Gastroesophageal sphincter (tissue), 4 donors: Measurements from ENCODE around the gene CYREN. TPM values are rescaled to one million over a fixed set of nuclear protein-coding genes. Genes with fewer than 3 reads are reported as not detected.

Experiments used
- ATAC-seq: fragments of 150-250 bp; one replicate; pipeline ENCODE4 v1.9.1; 2016; ENCODE audit warnings: mild to moderate bottlenecking, moderate library complexity
- H3K27ac ChIP-seq, 4 donors: fragments of 200-600 bp; sonication (generic) in 3 of 4; 1 replicate in 3 of 4; 2 replicates in 1 of 4; pipeline ENCODE4 v1.5.1; 2016 to 2019
- H3K27me3 ChIP-seq: fragments of 200-600 bp; sonication (generic); one replicate; pipeline ENCODE4 v1.5.1; 2019
- H3K36me3 ChIP-seq, 2 donors: fragments of 200-600 bp; sonication (generic); one replicate each; pipeline ENCODE4 v1.5.1; 2019; ENCODE audit warnings: control low read depth in 1 of 2
- H3K4me1 ChIP-seq, 3 donors: fragments of 200-600 bp; sonication (generic); 1 replicate in 2 of 3; 2 replicates in 1 of 3; pipeline ENCODE4 v1.5.1; 2016 to 2019; ENCODE audit warnings: control low read depth in 2 of 3
- H3K4me3 ChIP-seq, 2 donors: fragments of 200-600 bp; sonication (generic); one replicate each; pipeline ENCODE4 v1.5.1; 2019; ENCODE audit warnings: mild to moderate bottlenecking in 1 of 2, moderate library complexity in 1 of 2
- H3K9me3 ChIP-seq, 3 donors: fragments of 200-600 bp; sonication (generic); one replicate each; pipeline ENCODE4 v1.5.1; 2017 to 2019; ENCODE audit warnings: control low read depth in 2 of 3
- EP300 ChIP-seq: sonication (generic); formaldehyde crosslinking; IDR thresholded peaks from one replicate; pipeline ENCODE4 v1.6.1; 2017; ENCODE audit warnings: antibody characterized with exemption, mild to moderate bottlenecking
- POLR2A ChIP-seq, 2 donors: fragments of 450-650 bp; IDR thresholded peaks; one replicate each; pipeline ENCODE4 v1.6.1; 2017; ENCODE audit warnings: antibody characterized with exemption in 2 of 2, mild to moderate bottlenecking in 2 of 2, moderate library complexity in 1 of 2
- POLR2AphosphoS5 ChIP-seq: sonication (generic); formaldehyde crosslinking; IDR thresholded peaks from one replicate; pipeline ENCODE4 v1.6.1; 2017; ENCODE audit warnings: antibody characterized with exemption
- WGBS, 2 donors: methylation state at CpG; one replicate each; pipeline ENCODE4 v1.1.5; 2018; ENCODE audit warnings: low coverage in 1 of 2; 5-methylcytosine and 5-hydroxymethylcytosine counted together
- total RNA-seq, 4 donors: library from RNA; depleted of rRNA; stranded (reverse); fragments of >200 nt; gene quantifications; one replicate each; pipeline ENCODE4 v1.1.0, GENCODE V29; 2016
- TF ChIP-seq, protein P1 (sequence below), 4 experiments: fragments of 200-600 bp in 2 of 4; fragments of 450-650 bp in 2 of 4; sonication (generic) in 1 of 4; IDR thresholded peaks; one replicate each; pipeline ENCODE4 v1.5.1; 2017 to 2019; ENCODE audit warnings: antibody characterized with exemption in 4 of 4, mild to moderate bottlenecking in 2 of 4, moderate library complexity in 2 of 4

The CYREN gene
- total RNA-seq, 4 donors from 2014 or later = 37.0 to 60.3 (median 49.7) TPM

GRCh38 chr7:135183478-135183877 is 13.0 kb upstream of the CYREN start:
- Histone ChIP-seq H3K36me3 (peaks cover 0 to 85% of the 10 kb centered on the region in 2 donors), H3K27me3 (no peaks in the 10 kb centered on the region), H3K9me3 (peaks cover 0 to 46% (median 0%) of the 10 kb centered on the region in 3 donors), H3K27ac (no peak overlapping the region), H3K4me3 (no peak overlapping the region), H3K4me1 (no peaks in the 10 kb centered on the region)
- TF ChIP-seq, protein P1, sequence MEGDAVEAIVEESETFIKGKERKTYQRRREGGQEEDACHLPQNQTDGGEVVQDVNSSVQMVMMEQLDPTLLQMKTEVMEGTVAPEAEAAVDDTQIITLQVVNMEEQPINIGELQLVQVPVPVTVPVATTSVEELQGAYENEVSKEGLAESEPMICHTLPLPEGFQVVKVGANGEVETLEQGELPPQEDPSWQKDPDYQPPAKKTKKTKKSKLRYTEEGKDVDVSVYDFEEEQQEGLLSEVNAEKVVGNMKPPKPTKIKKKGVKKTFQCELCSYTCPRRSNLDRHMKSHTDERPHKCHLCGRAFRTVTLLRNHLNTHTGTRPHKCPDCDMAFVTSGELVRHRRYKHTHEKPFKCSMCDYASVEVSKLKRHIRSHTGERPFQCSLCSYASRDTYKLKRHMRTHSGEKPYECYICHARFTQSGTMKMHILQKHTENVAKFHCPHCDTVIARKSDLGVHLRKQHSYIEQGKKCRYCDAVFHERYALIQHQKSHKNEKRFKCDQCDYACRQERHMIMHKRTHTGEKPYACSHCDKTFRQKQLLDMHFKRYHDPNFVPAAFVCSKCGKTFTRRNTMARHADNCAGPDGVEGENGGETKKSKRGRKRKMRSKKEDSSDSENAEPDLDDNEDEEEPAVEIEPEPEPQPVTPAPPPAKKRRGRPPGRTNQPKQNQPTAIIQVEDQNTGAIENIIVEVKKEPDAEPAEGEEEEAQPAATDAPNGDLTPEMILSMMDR (IDR thresholded peaks at IDR 0.05) = no peak
- TF ChIP-seq POLR2AphosphoS5 (no peak), EP300 (no peak)
- no peak for ATAC-seq
- 94 to 98% methylated on average over 5 to 6 of the region's 7 CpGs for WGBS, 2 donors

DNA sequence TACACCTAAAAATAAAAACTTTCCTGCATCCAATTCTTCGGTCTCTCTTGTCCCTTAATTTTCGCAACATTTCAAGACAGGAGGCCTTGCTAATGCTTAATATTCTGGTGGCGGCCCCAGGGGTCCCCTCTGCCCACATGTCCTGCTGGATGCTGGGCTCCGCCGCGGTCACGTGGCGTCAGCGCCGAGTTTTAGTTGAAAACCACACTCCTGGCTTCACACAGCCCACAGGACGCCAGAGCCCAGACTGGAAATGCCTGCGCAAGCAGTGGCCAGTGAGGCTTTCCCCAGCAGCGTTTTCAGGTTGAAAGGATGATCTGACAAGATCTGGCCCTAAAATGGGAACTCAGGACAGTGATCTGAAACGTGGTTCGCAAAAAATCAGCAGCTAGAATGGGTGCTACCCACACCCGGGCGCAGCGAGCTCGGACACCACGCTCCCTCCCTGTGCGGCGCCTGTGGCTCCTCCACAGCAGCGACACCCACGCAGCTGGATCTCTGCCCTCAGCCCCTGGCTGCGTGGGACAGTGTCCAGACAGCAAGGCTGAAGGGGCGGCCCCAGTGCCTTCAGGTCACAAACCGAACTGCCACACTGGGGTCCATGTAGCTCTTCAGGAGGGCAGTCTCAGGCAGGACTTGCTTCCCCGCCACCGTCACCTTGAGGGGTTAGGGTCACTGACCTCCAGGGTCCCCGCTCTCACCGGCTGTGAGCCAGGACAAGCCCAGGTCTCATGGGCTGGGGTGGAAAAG is 11.6 kb upstream of the CYREN start:
- Histone ChIP-seq H3K36me3 (peaks cover 0 to 77% of the 10 kb centered on the region in 2 donors), H3K4me3 (no peak overlapping the region), H3K9me3 (peaks cover 0 to 46% (median 0%) of the 10 kb centered on the region in 3 donors), H3K4me1 (no peaks in the 10 kb centered on the region), H3K27me3 (no peaks in the 10 kb centered on the region), H3K27ac (no peak overlapping the region)
- 88 to 98% methylated on average over 5 to 6 of the region's 31 CpGs for WGBS, 2 donors
- TF ChIP-seq POLR2AphosphoS5 (no peak), POLR2A (IDR thresholded peaks at IDR 0.05) (no peak), EP300 (no peak)
- TF ChIP-seq, protein P1 (IDR thresholded peaks at IDR 0.05) = no peak
- no peak for ATAC-seq

GRCh38 chr7:135181261-135181928 is 10.9 kb upstream of the CYREN start:
- no peak overlapping the region for H3K4me3 ChIP-seq
- H3K27me3 ChIP-seq = no peaks in the 10 kb centered on the region
- ATAC-seq = no peak
- no peak overlapping the region for H3K27ac ChIP-seq
- peaks cover 0 to 70% of the 10 kb centered on the region in 2 donors for H3K36me3 ChIP-seq
- no peaks in the 10 kb centered on the region for H3K4me1 ChIP-seq
- TF ChIP-seq, protein P1 (IDR thresholded peaks at IDR 0.05) = no peak
- TF ChIP-seq POLR2A (IDR thresholded peaks at IDR 0.05) = no peak
- H3K9me3 ChIP-seq = peaks cover 0 to 46% (median 0%) of the 10 kb centered on the region in 3 donors
- WGBS, 2 donors = 75 to 86% methylated on average over 3 of the region's 3 CpGs

- WGBS, 2 donors = 94 to 100% methylated on average over 1 to 3 of the region's 5 CpGs
- peaks cover 0 to 57% of the 10 kb centered on the region in 2 donors for H3K36me3 ChIP-seq
- H3K4me1 ChIP-seq = no peaks in the 10 kb centered on the region
- ATAC-seq = no peak
- peaks cover 0 to 46% (median 0%) of the 10 kb centered on the region in 3 donors for H3K9me3 ChIP-seq
- TF ChIP-seq POLR2AphosphoS5 (no peak), POLR2A (IDR thresholded peaks at IDR 0.05) (no peak), EP300 (no peak)
- TF ChIP-seq, protein P1 (IDR thresholded peaks at IDR 0.05) = no peak
- H3K4me3 ChIP-seq = no peak overlapping the region
- H3K27me3 ChIP-seq = no peaks in the 10 kb centered on the region
- no peak overlapping the region for H3K27ac ChIP-seq
Measured at GRCh38 chr7:135180122-135180521, 9.6 kb upstream of the CYREN start.
